Skeletal muscle satellite cell (primary cell): ENCODE results near the gene AP3D1.

Experiments used
- H3K27me3 ChIP-seq: 2 replicates; pipeline ENCODE4 v1.7.0; 2013; ENCODE audit warnings: low read length; ENCODE audit not compliant: control insufficient read depth, insufficient read depth
- H3K36me3 ChIP-seq: 2 replicates; pipeline ENCODE4 v1.7.0; 2013; ENCODE audit warnings: mild to moderate bottlenecking, control low read depth, low read length; ENCODE audit not compliant: insufficient read depth
- H3K4me1 ChIP-seq: 2 replicates; pipeline ENCODE4 v1.7.0; 2013; ENCODE audit warnings: low read length; ENCODE audit not compliant: control insufficient read depth, insufficient read depth
- H3K4me2 ChIP-seq: 2 replicates; pipeline ENCODE4 v1.7.0; 2013; ENCODE audit warnings: mild to moderate bottlenecking, low read length
- H3K4me3 ChIP-seq: 2 replicates; pipeline ENCODE4 v1.7.0; 2013; ENCODE audit warnings: low read length
- H3K9ac ChIP-seq: 2 replicates; pipeline ENCODE4 v1.7.0; 2013; ENCODE audit warnings: mild to moderate bottlenecking, low read depth, low read length, moderate library complexity
- H3K9me3 ChIP-seq: replicated peaks from 2 replicates; pipeline ENCODE4 v1.7.0; 2013; ENCODE audit warnings: mild to moderate bottlenecking, control low read depth, low read length

AP3D1 gene

GRCh38 chr19:2050991-2051772 lies 100.2 kb downstream of the AP3D1 start, which contains the start of gene MKNK2:
Gene MKNK2 (minus strand): TSS chr19:2051244. CDS start chr19:2050851, 393 bp downstream.
- H3K36me3 ChIP-seq = peaks cover 11% of the 10 kb centered on the region
- no peaks in the 10 kb centered on the region for H3K27me3 ChIP-seq
- peak within 1 kb of the TSS; percentile 97 for H3K4me3 ChIP-seq
- H3K4me2 ChIP-seq = peak within 1 kb of the TSS; percentile 100
- peaks cover 46% of the 10 kb centered on the region for H3K4me1 ChIP-seq
- H3K9me3 ChIP-seq = no peaks in the 10 kb centered on the region
- H3K9ac ChIP-seq = peak within 1 kb of the TSS; percentile 87
